Body of pancreas (tissue), 4 donors: ENCODE results near the gene DNAH10.

Source experiments
- POLR2A ChIP-seq, 3 donors: fragments of 450-650 bp; IDR thresholded peaks; one replicate each; pipeline ENCODE4 v1.6.1; 2016; ENCODE audit warnings: antibody characterized with exemption in 3 of 3, mild to moderate bottlenecking in 2 of 3
- TF ChIP-seq, protein P1 (sequence below), 7 experiments: fragments of 450-650 bp in 4 of 7; fragments of 200-600 bp in 3 of 7; sonication (generic) in 3 of 7; IDR thresholded peaks; one replicate each; pipeline ENCODE4 v1.5.1; 2016 to 2019; ENCODE audit warnings: antibody characterized with exemption in 7 of 7

DNA sequence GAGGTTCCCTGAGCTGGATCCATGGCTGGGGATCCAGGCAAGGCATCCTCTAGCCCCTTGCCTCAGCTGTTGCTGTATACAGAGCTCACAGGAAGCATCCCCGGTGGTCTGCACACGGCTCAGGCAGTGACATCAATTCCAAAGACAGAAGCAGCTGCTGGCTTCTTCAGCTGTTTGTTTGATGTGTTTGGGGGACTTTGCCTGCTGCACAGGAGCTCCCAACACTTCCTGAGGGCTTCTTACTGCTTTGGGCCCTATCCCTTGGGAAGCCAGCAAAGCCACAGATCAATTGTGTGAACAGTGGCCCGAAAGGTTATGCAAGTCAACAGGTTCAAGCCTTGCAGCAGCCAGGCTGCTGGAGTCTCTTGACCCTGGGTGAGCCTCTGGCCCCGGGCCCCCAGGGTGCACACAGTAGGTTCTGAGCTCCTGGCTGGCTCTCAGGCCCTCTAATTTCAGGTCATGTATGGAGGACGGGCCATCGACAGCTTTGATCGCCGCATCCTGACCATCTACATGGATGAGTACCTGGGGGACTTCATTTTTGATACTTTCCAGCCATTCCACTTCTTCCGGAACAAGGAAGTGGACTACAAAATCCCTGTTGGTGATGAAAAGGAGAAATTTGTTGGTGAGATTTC is 168.0 kb downstream of the DNAH10 start:
- TF ChIP-seq, protein P1, sequence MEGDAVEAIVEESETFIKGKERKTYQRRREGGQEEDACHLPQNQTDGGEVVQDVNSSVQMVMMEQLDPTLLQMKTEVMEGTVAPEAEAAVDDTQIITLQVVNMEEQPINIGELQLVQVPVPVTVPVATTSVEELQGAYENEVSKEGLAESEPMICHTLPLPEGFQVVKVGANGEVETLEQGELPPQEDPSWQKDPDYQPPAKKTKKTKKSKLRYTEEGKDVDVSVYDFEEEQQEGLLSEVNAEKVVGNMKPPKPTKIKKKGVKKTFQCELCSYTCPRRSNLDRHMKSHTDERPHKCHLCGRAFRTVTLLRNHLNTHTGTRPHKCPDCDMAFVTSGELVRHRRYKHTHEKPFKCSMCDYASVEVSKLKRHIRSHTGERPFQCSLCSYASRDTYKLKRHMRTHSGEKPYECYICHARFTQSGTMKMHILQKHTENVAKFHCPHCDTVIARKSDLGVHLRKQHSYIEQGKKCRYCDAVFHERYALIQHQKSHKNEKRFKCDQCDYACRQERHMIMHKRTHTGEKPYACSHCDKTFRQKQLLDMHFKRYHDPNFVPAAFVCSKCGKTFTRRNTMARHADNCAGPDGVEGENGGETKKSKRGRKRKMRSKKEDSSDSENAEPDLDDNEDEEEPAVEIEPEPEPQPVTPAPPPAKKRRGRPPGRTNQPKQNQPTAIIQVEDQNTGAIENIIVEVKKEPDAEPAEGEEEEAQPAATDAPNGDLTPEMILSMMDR (IDR thresholded peaks at IDR 0.05), result no peak
- TF ChIP-seq POLR2A (IDR thresholded peaks at IDR 0.05), result no peak
